Panc1 (cell line): ENCODE results near the gene TAF11L12. TPM values are rescaled to one million over a fixed set of nuclear protein-coding genes. Genes with fewer than 3 reads are reported as not detected.
"Not testable (repeated sequence)": the region's sequence is repeated elsewhere in the genome, so short reads cannot be mapped to it uniquely, and the experiment has no call there.

Source experiments
- ATAC-seq: fragments of 200-7000 bp; cut with Tn5 transposase; 2 replicates; pipeline ENCODE4 v1.9.1; 2020; ENCODE audit warnings: mild to moderate bottlenecking, moderate library complexity
- Bru-seq: library from RNA; stranded (reverse); fragments of 400-500 nt; gene quantifications from one replicate; lab custom pipeline; 2021; lab: Mats Ljungman, UMichigan
- BruChase-seq, 2 experiments: library from RNA; stranded (reverse); fragments of 400-500 nt; gene quantifications; one replicate each; lab custom pipeline; 2021; lab: Mats Ljungman, UMichigan
- BruUV-seq: library from RNA; stranded (reverse); fragments of 400-500 nt; replicated peaks from 2 replicates; lab custom pipeline; 2021; lab: Mats Ljungman, UMichigan
- CTCF ChIA-PET: fragments of 300-600 bp; sonication (Branson Sonifier 250); formaldehyde crosslinking; loops from one replicate; lab custom pipeline; 2022; ENCODE audit warnings: antibody characterized with exemption; lab: Charles Lee
- POLR2A ChIA-PET: fragments of 300-600 bp; sonication (Branson Sonifier 250); formaldehyde crosslinking; loops from one replicate; lab custom pipeline; 2022; ENCODE audit warnings: antibody characterized with exemption; lab: Charles Lee
- DNase-seq: peaks from one replicate; pipeline ENCODE4 v3.0.0-alpha.2; 2010; ENCODE audit warnings: low read depth, low spot score
- H3K27ac ChIP-seq: 2 replicates; pipeline ENCODE4 v1.5.1; 2011; ENCODE audit warnings: mild to moderate bottlenecking, low read length, inconsistent platforms
- H3K27me3 ChIP-seq: fragments of 200-500 bp; sonication (Bioruptor generic); 2 replicates; pipeline ENCODE4 v1.6.0; 2014; ENCODE audit warnings: low read length, inconsistent platforms; ENCODE audit not compliant: control insufficient read depth, insufficient read depth
- H3K36me3 ChIP-seq: fragments of 200-500 bp; sonication (Bioruptor generic); 2 replicates; pipeline ENCODE4 v1.5.1; 2014; ENCODE audit warnings: inconsistent platforms, mild to moderate bottlenecking, low read length, moderate library complexity; ENCODE audit not compliant: control insufficient read depth, insufficient read depth
- H3K4me1 ChIP-seq: 2 replicates; pipeline ENCODE4 v1.5.1; 2011; ENCODE audit warnings: inconsistent platforms, mild to moderate bottlenecking, low read length, moderate library complexity; ENCODE audit not compliant: control insufficient read depth, insufficient read depth
- H3K4me3 ChIP-seq, 2 experiments: 2 replicates each; pipeline ENCODE4 v1.5.1; 2011 to 2012; ENCODE audit warnings: low read depth in 2 of 2, low read length in 2 of 2, mild to moderate bottlenecking in 2 of 2, inconsistent platforms in 1 of 2, moderate library complexity in 1 of 2
- H3K9me3 ChIP-seq: fragments of 200-500 bp; sonication (Bioruptor generic); 2 replicates; pipeline ENCODE4 v1.5.1; 2014; ENCODE audit warnings: low read depth, mild to moderate bottlenecking, inconsistent platforms, low read length, moderate library complexity; ENCODE audit not compliant: control insufficient read depth, insufficient read depth
- in situ Hi-C: cut with HindIII; loops from 2 replicates; pipeline ENCODE4 v1.10.0; 2016; ENCODE audit warnings: low sequenced_read_pairs, low pct_unique_long_range_greater_than_20kb
- intact Hi-C: fragments of 100-400 bp; cut with micrococcal nuclease; formaldehyde crosslinking; loops from one replicate; pipeline ENCODE4 v1.10.0; 2022; ENCODE audit not compliant: unreplicated experiment
- long read RNA-seq: library from polyadenylated mRNA; unstranded; transcript quantifications from one replicate; pipeline ENCODE4 v2.0.0, GENCODE V29; 2021; ENCODE audit not compliant: unreplicated experiment
- polyA plus RNA-seq: library from polyadenylated mRNA; unstranded; fragments of >200 nt; gene quantifications from one replicate; pipeline ENCODE4 v1.2.1, GENCODE V29; 2012; ENCODE audit warnings: missing spikeins; ENCODE audit not compliant: insufficient read length
- total RNA-seq: library from RNA; stranded (reverse); gene quantifications from one replicate; pipeline ENCODE4 v1.2.1, GENCODE V29; 2021; ENCODE audit not compliant: unreplicated experiment

TAF11L12 gene
- not detected for total RNA-seq
- polyA plus RNA-seq = not detected
- not detected for Bru-seq, nascent RNA
- not detected for BruChase-seq, experiment 1, labeled RNA remaining after a 2-hour chase
- BruChase-seq, experiment 2, labeled RNA remaining after a 6-hour chase = not detected
- long read RNA-seq = 0 reads

DNA sequence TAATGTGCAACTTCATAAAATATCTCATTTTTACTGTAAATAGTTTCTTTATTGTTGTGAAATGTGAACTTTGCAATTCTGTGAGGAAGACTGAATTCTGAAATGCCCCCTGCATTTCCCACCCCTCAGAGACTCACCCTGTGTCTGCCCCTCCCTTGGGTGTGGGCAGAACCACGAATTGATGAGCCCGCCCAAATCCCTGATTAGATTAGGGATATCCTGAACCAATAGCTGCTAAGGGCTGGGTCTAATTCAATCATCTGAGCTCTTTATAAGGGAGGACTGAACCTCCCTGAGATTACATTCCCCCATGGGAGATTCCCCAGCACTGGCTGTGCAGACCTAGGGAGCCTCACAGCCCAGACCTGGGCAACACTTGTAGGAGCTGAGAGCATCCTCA is at the start of gene TAF11L12:
Gene TAF11L12 (plus strand): TSS at position 301 of the 400 bp plus-strand sequence.
- H3K27me3 ChIP-seq, H3K4me3 ChIP-seq, DNase-seq, H3K27ac ChIP-seq, intact Hi-C loops, H3K4me1 ChIP-seq, BruUV-seq, ATAC-seq, H3K9me3 ChIP-seq, in situ Hi-C loops, POLR2A ChIA-PET, H3K36me3 ChIP-seq, CTCF ChIA-PET: not testable (repeated sequence)

DNA sequence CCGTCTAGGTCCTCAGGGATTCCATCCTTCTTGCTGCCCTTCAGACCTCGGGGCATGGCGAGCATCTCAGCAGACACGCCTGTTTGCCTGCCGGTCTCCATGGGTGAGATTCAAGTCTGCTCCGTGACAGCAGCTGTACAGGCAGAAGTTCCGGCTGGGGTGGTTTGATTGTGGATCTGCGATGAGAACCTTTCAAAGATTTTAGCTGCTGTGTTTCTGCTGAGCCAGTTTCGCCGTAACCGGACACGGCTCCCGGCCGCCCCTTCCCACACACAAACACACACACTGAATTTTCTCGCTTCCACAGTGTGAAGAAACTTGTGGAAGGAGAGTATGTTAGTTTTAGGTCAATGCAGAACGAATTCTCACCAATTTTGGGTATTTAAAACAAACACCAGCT is 24.5 kb upstream of the TAF11L12 start, which contains the start of gene TAF11L7:
Gene TAF11L7 (minus strand): TSS at position 101 of the 400 bp plus-strand sequence.
- ATAC-seq, H3K27ac ChIP-seq, DNase-seq, H3K9me3 ChIP-seq, CTCF ChIA-PET, intact Hi-C loops, in situ Hi-C loops, H3K27me3 ChIP-seq, BruUV-seq, H3K4me1 ChIP-seq, H3K36me3 ChIP-seq, POLR2A ChIA-PET, H3K4me3 ChIP-seq: not testable (repeated sequence)

DNA sequence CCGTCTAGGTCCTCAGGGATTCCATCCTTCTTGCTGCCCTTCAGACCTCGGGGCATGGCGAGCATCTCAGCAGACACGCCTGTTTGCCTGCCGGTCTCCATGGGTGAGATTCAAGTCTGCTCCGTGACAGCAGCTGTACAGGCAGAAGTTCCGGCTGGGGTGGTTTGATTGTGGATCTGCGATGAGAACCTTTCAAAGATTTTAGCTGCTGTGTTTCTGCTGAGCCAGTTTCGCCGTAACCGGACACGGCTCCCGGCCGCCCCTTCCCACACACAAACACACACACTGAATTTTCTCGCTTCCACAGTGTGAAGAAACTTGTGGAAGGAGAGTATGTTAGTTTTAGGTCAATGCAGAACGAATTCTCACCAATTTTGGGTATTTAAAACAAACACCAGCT is 19.3 kb upstream of the TAF11L12 start, which contains the start of gene TAF11L8:
Gene TAF11L8 (minus strand): TSS at position 101 of the 400 bp plus-strand sequence.
- in situ Hi-C loops, CTCF ChIA-PET, DNase-seq, H3K4me3 ChIP-seq, POLR2A ChIA-PET, H3K27ac ChIP-seq, H3K9me3 ChIP-seq, H3K36me3 ChIP-seq, BruUV-seq, intact Hi-C loops, H3K27me3 ChIP-seq, H3K4me1 ChIP-seq, ATAC-seq: not testable (repeated sequence)

DNA sequence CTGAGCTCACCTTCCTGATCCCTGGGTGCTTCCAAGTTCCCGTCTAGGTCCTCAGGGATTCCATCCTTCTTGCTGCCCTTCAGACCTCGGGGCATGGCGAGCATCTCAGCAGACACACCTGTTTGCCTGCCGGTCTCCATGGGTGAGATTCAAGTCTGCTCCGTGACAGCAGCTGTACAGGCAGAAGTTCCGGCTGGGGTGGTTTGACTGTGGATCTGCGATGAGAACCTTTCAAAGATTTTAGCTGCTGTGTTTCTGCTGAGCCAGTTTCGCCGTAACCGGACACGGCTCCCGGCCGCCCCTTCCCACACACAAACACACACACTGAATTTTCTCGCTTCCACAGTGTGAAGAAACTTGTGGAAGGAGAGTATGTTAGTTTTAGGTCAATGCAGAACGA is 15.9 kb upstream of the TAF11L12 start, which contains the start of gene TAF11L9:
Gene TAF11L9 (minus strand): TSS at position 140 of the 400 bp plus-strand sequence.
- BruUV-seq = not testable (repeated sequence)

DNA sequence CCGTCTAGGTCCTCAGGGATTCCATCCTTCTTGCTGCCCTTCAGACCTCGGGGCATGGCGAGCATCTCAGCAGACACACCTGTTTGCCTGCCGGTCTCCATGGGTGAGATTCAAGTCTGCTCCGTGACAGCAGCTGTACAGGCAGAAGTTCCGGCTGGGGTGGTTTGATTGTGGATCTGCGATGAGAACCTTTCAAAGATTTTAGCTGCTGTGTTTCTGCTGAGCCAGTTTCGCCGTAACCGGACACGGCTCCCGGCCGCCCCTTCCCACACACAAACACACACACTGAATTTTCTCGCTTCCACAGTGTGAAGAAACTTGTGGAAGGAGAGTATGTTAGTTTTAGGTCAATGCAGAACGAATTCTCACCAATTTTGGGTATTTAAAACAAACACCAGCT is 12.5 kb upstream of the TAF11L12 start, which contains the start of gene TAF11L10:
Gene TAF11L10 (minus strand): TSS at position 101 of the 400 bp plus-strand sequence.
- H3K36me3 ChIP-seq, H3K9me3 ChIP-seq, H3K27me3 ChIP-seq, DNase-seq, H3K27ac ChIP-seq, H3K4me1 ChIP-seq, ATAC-seq, intact Hi-C loops, CTCF ChIA-PET, POLR2A ChIA-PET, in situ Hi-C loops, BruUV-seq, H3K4me3 ChIP-seq: not testable (repeated sequence)

More for the DNA sequence above, 15.9 kb upstream of the TAF11L12 start, which contains the start of gene TAF11L9:
- H3K27me3 ChIP-seq, H3K36me3 ChIP-seq, CTCF ChIA-PET, DNase-seq, H3K4me1 ChIP-seq, in situ Hi-C loops, H3K9me3 ChIP-seq, POLR2A ChIA-PET, H3K27ac ChIP-seq, H3K4me3 ChIP-seq, ATAC-seq, intact Hi-C loops: not testable (repeated sequence)

DNA sequence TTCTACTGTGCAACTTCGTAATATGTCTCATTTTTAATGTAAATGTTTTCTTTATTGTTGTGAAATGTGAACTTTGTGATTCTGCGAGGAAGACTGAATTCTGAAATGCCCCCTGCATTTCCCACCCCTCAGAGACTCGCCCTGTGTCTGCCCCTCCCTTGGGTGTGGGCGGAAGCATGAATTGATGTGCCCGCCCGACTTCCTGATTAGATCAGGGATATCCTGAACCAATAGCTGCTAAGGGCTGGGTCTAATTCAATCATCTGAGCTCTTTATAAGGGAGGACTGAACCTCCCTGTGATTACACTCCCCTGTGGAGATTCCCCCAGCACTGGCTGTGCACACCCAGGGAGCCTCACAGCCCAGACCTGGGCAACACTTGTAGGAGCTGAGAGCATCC is 6.3 kb upstream of the TAF11L12 start, which contains the start of gene TAF11L11:
Gene TAF11L11 (plus strand): TSS at position 304 of the 400 bp plus-strand sequence.
- in situ Hi-C loops, BruUV-seq, intact Hi-C loops: not testable (repeated sequence)

More for the DNA sequence above, 6.3 kb upstream of the TAF11L12 start, which contains the start of gene TAF11L11:
- H3K27ac ChIP-seq, CTCF ChIA-PET, H3K4me3 ChIP-seq, H3K4me1 ChIP-seq, H3K36me3 ChIP-seq, H3K9me3 ChIP-seq, DNase-seq, POLR2A ChIA-PET, ATAC-seq, H3K27me3 ChIP-seq: not testable (repeated sequence)
